CD4-positive, alpha-beta memory T cell (primary cell): ENCODE data around the gene EIF4G1. TPM values are rescaled to one million over a fixed set of nuclear protein-coding genes. Genes with fewer than 3 reads are reported as not detected.

Source experiments
- CTCF ChIA-PET: fragments of 350-600 bp; sonication (Branson Sonifier 250); formaldehyde crosslinking; loops from one replicate; lab custom pipeline; 2021; ENCODE audit warnings: inconsistent platforms; ENCODE audit not compliant: partially characterized antibody; lab: Charles Lee
- POLR2A ChIA-PET: fragments of 350-600 bp; sonication (Branson Sonifier 250); formaldehyde crosslinking; loops from one replicate; lab custom pipeline; 2021; ENCODE audit not compliant: partially characterized antibody; lab: Charles Lee
- DNase-seq, 5 donors: peaks; one replicate each; pipeline versions ENCODE4 v3.0.0 to v3.0.0-alpha.2; 2020 to 2022; ENCODE audit warnings: mixed read lengths in 1 of 5
- H3K27ac ChIP-seq: one replicate; pipeline ENCODE4 v1.7.0; 2013; ENCODE audit warnings: low read depth, low read length
- H3K27me3 ChIP-seq: 2 replicates; pipeline ENCODE4 v1.7.0; 2013; ENCODE audit warnings: mild to moderate bottlenecking, low read length, moderate library complexity; ENCODE audit not compliant: insufficient read depth
- H3K36me3 ChIP-seq: 2 replicates; pipeline ENCODE4 v1.7.0; 2013; ENCODE audit warnings: mild to moderate bottlenecking, low read length, moderate library complexity; ENCODE audit not compliant: insufficient read depth
- H3K4me1 ChIP-seq: 2 replicates; pipeline ENCODE4 v1.7.0; 2013; ENCODE audit warnings: mild to moderate bottlenecking, low read length, moderate library complexity; ENCODE audit not compliant: insufficient read depth
- H3K4me3 ChIP-seq, 2 donors: one replicate each; pipeline ENCODE4 v1.7.0; 2013; ENCODE audit warnings: low read length in 2 of 2, mild to moderate bottlenecking in 1 of 2
- H3K9me3 ChIP-seq, 2 donors: one replicate each; pipeline ENCODE4 v1.7.0; 2013; ENCODE audit warnings: low read length in 2 of 2, control low read depth in 1 of 2; ENCODE audit not compliant: control insufficient read depth in 1 of 2
- H3K27ac Mint-ChIP-seq, 7 donors: one replicate each; pipeline ENCODE4 v1.8.0; 2020 to 2021; ENCODE audit warnings: mixed read lengths in 7 of 7, mild to moderate bottlenecking in 6 of 7, inconsistent platforms in 3 of 7, moderate library complexity in 3 of 7
- H3K27me3 Mint-ChIP-seq, 2 donors: one replicate each; pipeline ENCODE4 v1.8.0; 2020 to 2021; ENCODE audit warnings: mixed read lengths in 2 of 2
- H3K36me3 Mint-ChIP-seq, 2 donors: one replicate each; pipeline ENCODE4 v1.8.0; 2020 to 2021; ENCODE audit warnings: mixed read lengths in 2 of 2, inconsistent platforms in 1 of 2, mild to moderate bottlenecking in 1 of 2
- H3K4me1 Mint-ChIP-seq, 4 donors: one replicate each; pipeline ENCODE4 v1.8.0; 2020 to 2021; ENCODE audit warnings: mixed read lengths in 4 of 4, mild to moderate bottlenecking in 1 of 4
- H3K4me3 Mint-ChIP-seq, 8 donors: one replicate each; pipeline ENCODE4 v1.8.0; 2020 to 2021; ENCODE audit warnings: mixed read lengths in 8 of 8, mild to moderate bottlenecking in 7 of 8, moderate library complexity in 6 of 8, inconsistent platforms in 3 of 8
- H3K9me3 Mint-ChIP-seq, 8 donors: one replicate each; pipeline ENCODE4 v1.8.0; 2020 to 2021; ENCODE audit warnings: mixed read lengths in 8 of 8, mild to moderate bottlenecking in 5 of 8, inconsistent platforms in 3 of 8, moderate library complexity in 1 of 8
- intact Hi-C: fragments of 100-400 bp; cut with micrococcal nuclease; formaldehyde crosslinking; loops from one replicate; pipeline ENCODE4 v1.15.1; 2023
- polyA plus RNA-seq, 2 donors: library from polyadenylated mRNA; unstranded; fragments of 300-500 nt; fragmentation: Illumina TruSeq; gene quantifications; one replicate each; pipeline ENCODE4 v1.2.3, GENCODE V29; 2021
- total RNA-seq, 2 experiments: library from RNA; stranded (reverse); gene quantifications; one replicate each; pipeline ENCODE4 v1.2.3, GENCODE V29; 2021

EIF4G1 gene
- total and polyA plus RNA-seq, 4 experiments from 2014 or later, result 3.6 to 246 (median 144) TPM

DNA sequence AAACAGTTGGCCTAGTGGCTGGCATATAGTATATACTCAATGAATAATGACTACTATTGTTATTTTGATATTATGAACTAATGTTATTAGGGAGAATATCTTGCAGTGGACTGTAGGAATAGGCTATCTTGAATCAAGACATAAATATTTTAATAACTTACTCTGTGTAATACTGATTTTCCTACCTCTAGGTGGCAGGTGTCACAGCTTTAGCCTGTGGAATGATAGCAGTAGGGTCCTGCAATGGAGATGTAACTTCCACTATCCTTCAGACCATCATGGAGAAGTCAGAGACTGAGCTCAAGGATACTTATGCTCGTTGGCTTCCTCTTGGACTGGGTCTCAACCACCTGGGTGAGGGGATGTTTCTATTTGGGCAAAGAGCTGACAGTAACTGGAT is 8.8 kb upstream of the EIF4G1 start:
- no peak for DNase-seq
- H3K27me3 ChIP-seq, result no peaks in the 10 kb centered on the region
- no peak overlapping the region for H3K27ac ChIP-seq
- ChIA-PET POLR2A (no interaction called here), CTCF (interaction anchor here (0.7 to 1.1 kb wide), 2 partner anchors 208 to 1638 kb away, joined by 3 to 4 read pairs; no protein-coding TSS in a partner anchor)
- Mint-ChIP-seq H3K27me3 (no peaks in the 10 kb centered on the region), H3K4me1 (peaks cover 4 to 15% (median 6%) of the 10 kb centered on the region in 4 donors), H3K36me3 (peaks cover 68 to 78% of the 10 kb centered on the region in 2 donors), H3K4me3 (no peak overlapping the region), H3K9me3 (no peaks in the 10 kb centered on the region), H3K27ac (peak overlapping the region in 3 of 7 donors; percentile 14 to 57 (median 29))
- no peak overlapping the region for H3K4me3 ChIP-seq
- H3K9me3 ChIP-seq, result no peaks in the 10 kb centered on the region
- peaks cover 73% of the 10 kb centered on the region for H3K36me3 ChIP-seq
- intact Hi-C loops, result no loop called here
- peaks cover 3% of the 10 kb centered on the region for H3K4me1 ChIP-seq

- H3K9me3 Mint-ChIP-seq, result no peaks in the 10 kb centered on the region
- H3K9me3 ChIP-seq, result no peaks in the 10 kb centered on the region
- peak overlapping the region in 3 of 7 donors; percentile 7 to 57 (median 40) for H3K27ac Mint-ChIP-seq
- no peak overlapping the region for H3K27ac ChIP-seq
- DNase-seq, result no peak
- H3K4me3 Mint-ChIP-seq, result no peak overlapping the region
- no peaks in the 10 kb centered on the region for H3K27me3 Mint-ChIP-seq
- POLR2A ChIA-PET, result no interaction called here
- H3K4me3 ChIP-seq, result no peak overlapping the region
- CTCF ChIA-PET, result interaction anchor here (1.1 kb wide), 1 partner anchor 207 kb away, joined by 4 read pairs; no protein-coding TSS in a partner anchor
- H3K27me3 ChIP-seq, result no peaks in the 10 kb centered on the region
- intact Hi-C loops, result no loop called here
- peaks cover 0 to 11% (median 5%) of the 10 kb centered on the region in 4 donors for H3K4me1 Mint-ChIP-seq
- peaks cover 67% of the 10 kb centered on the region for H3K36me3 ChIP-seq
- no peaks in the 10 kb centered on the region for H3K4me1 ChIP-seq
- peaks cover 65 to 75% of the 10 kb centered on the region in 2 donors for H3K36me3 Mint-ChIP-seq
These were observed 7.9 kb upstream of the EIF4G1 start for GRCh38 chr3:184306341-184306972.

DNA sequence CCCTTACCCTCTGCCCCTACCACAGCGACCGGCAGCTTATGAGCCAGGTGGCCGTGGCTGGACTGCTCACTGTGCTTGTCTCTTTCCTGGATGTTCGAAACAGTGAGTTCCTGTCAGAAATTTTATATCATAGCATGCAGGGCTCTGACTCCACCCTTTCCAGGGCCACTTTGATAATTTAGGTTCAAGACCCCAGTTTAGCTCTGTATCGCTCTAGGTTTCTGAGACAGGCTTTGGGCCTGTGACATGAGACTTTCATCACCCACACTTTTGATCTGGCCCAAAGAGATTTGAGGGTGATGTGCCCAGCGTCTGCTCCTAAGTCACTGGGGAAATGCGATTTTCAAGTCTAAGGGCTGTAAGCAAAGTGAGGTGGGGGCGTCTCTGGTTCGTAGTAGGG is 6.5 kb upstream of the EIF4G1 start:
- peaks cover 53% of the 10 kb centered on the region for H3K36me3 ChIP-seq
- H3K9me3 Mint-ChIP-seq, result no peaks in the 10 kb centered on the region
- H3K27ac ChIP-seq, result no peak overlapping the region
- H3K36me3 Mint-ChIP-seq, result peaks cover 52 to 61% of the 10 kb centered on the region in 2 donors
- intact Hi-C loops, result no loop called here
- ChIA-PET CTCF (no interaction called here), POLR2A (no interaction called here)
- H3K4me1 Mint-ChIP-seq, result peaks cover 0 to 6% (median 2%) of the 10 kb centered on the region in 4 donors
- no peak overlapping the region for H3K4me3 Mint-ChIP-seq
- no peaks in the 10 kb centered on the region for H3K27me3 ChIP-seq
- H3K9me3 ChIP-seq, result no peaks in the 10 kb centered on the region
- no peak overlapping the region for H3K27ac Mint-ChIP-seq
- H3K4me3 ChIP-seq, result no peak overlapping the region
- H3K4me1 ChIP-seq, result no peaks in the 10 kb centered on the region
- DNase-seq, result no peak
- H3K27me3 Mint-ChIP-seq, result no peaks in the 10 kb centered on the region

DNA sequence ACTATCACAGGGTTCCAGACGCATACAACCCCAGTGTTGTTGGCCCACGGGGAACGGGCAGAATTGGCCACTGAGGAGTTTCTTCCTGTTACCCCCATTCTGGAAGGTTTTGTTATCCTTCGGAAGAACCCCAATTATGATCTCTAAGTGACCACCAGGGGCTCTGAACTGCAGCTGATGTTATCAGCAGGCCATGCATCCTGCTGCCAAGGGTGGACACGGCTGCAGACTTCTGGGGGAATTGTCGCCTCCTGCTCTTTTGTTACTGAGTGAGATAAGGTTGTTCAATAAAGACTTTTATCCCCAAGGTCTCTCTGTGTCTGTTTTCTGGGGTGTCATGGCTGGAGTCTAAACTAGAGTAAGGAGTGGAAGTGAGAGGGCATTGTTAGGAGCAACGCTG is 5.7 kb upstream of the EIF4G1 start:
- DNase-seq, result no peak
- no peak overlapping the region for H3K27ac ChIP-seq
- H3K27me3 ChIP-seq, result no peaks in the 10 kb centered on the region
- ChIA-PET CTCF (no interaction called here), POLR2A (no interaction called here)
- peaks cover 45% of the 10 kb centered on the region for H3K36me3 ChIP-seq
- no peaks in the 10 kb centered on the region for H3K9me3 ChIP-seq
- intact Hi-C loops, result no loop called here
- Mint-ChIP-seq H3K27me3 (no peaks in the 10 kb centered on the region), H3K4me1 (peaks cover 0 to 6% (median 2%) of the 10 kb centered on the region in 4 donors), H3K9me3 (no peaks in the 10 kb centered on the region), H3K36me3 (peaks cover 46 to 52% of the 10 kb centered on the region in 2 donors), H3K4me3 (no peak overlapping the region), H3K27ac (peak overlapping the region in 3 of 7 donors; percentile 2 to 12 (median 4))
- peaks cover 1% of the 10 kb centered on the region for H3K4me1 ChIP-seq
- H3K4me3 ChIP-seq, result no peak overlapping the region

- Histone ChIP-seq H3K27me3 (no peaks in the 10 kb centered on the region), H3K4me3 (no peak overlapping the region), H3K27ac (no peak overlapping the region), H3K9me3 (no peaks in the 10 kb centered on the region), H3K36me3 (peaks cover 17% of the 10 kb centered on the region), H3K4me1 (peaks cover 19% of the 10 kb centered on the region)
- ChIA-PET CTCF (interaction anchor here (1.1 kb wide), 1 partner anchor 9 kb away, joined by 3 read pairs; no protein-coding TSS in a partner anchor), POLR2A (no interaction called here)
- DNase-seq, result no peak
- Mint-ChIP-seq H3K9me3 (no peaks in the 10 kb centered on the region), H3K4me3 (peak overlapping the region in 6 of 8 donors; percentile 7 to 52 (median 30)), H3K4me1 (peaks cover 9 to 20% (median 10%) of the 10 kb centered on the region in 4 donors), H3K27me3 (no peaks in the 10 kb centered on the region), H3K36me3 (peaks cover 25 to 34% of the 10 kb centered on the region in 2 donors), H3K27ac (peak overlapping the region in 4 of 7 donors; percentile 11 to 88 (median 39))
- intact Hi-C loops, result no loop called here
These were observed 2.8 kb upstream of the EIF4G1 start for GRCh38 chr3:184311633-184312032.

- peak overlapping the region; percentile 80 to 93 (median 89) for H3K4me3 Mint-ChIP-seq
- Histone ChIP-seq H3K36me3 (peaks cover 18% of the 10 kb centered on the region), H3K27me3 (no peaks in the 10 kb centered on the region), H3K4me1 (peaks cover 37% of the 10 kb centered on the region), H3K9me3 (no peaks in the 10 kb centered on the region), H3K4me3 (peak overlapping the region; percentile 65 to 67), H3K27ac (peak overlapping the region; percentile 92)
- POLR2A ChIA-PET, result interaction anchor here (0.7 to 3.9 kb wide), 5 partner anchors 11 to 430 kb away, joined by 3 to 19 read pairs (median 10); partner anchors contain the start of genes CLCN2, FAM131A, PARL and POLR2H
- peak overlapping the region; percentile 93 to 97 (median 96) for H3K27ac Mint-ChIP-seq
- H3K4me1 Mint-ChIP-seq, result peaks cover 25 to 42% (median 31%) of the 10 kb centered on the region in 4 donors
- no peaks in the 10 kb centered on the region for H3K9me3 Mint-ChIP-seq
- no peaks in the 10 kb centered on the region for H3K27me3 Mint-ChIP-seq
- intact Hi-C loops, result loop anchor here (1.0 to 2.0 kb wide), 5 partner anchors 16 to 141 kb away; partner anchors contain the start of genes ABCF3, AP2M1 and PSMD2
- CTCF ChIA-PET, result no interaction called here
- DNase-seq, result peak; percentile 72 to 80 (median 75)
- H3K36me3 Mint-ChIP-seq, result peaks cover 13 to 32% of the 10 kb centered on the region in 2 donors
These were observed 515 bp downstream of the EIF4G1 start for GRCh38 chr3:184314700-184315542.
